NCI-H82 treated with DMSO at 0.1 percent for 48 hours (cell line): Measurements from ENCODE around the gene IL1RN.
A peak's percentile ranks its signal among the peaks of the same experiment; 100 is the strongest.

ENCODE experiments used
- DNase-seq: peaks from one replicate; lab custom pipeline; 2025; ENCODE audit not compliant: unreplicated experiment; lab: John Stamatoyannopoulos, UW

The IL1RN gene

GRCh38 chr2:113155331-113155730 is 27.9 kb downstream of the IL1RN start:
- DNase-seq = no peak

- DNase-seq = no peak
Observed at GRCh38 chr2:113156278-113157117, 29.1 kb downstream of the IL1RN start.

GRCh38 chr2:113157118-113157896 is 29.9 kb downstream of the IL1RN start:
- DNase-seq = no peak

- peak; percentile 58 for DNase-seq
Observed at GRCh38 chr2:113157897-113158753, 30.7 kb downstream of the IL1RN start.

GRCh38 chr2:113158884-113159553 is 31.6 kb downstream of the IL1RN start:
- DNase-seq = peak; percentile 85

- no peak for DNase-seq
Observed at GRCh38 chr2:113160248-113160647, 32.9 kb downstream of the IL1RN start.

GRCh38 chr2:113160962-113161361 is 33.6 kb downstream of the IL1RN start:
- DNase-seq = peak; percentile 90

GRCh38 chr2:113162173-113162572 is 34.8 kb downstream of the IL1RN start:
- no peak for DNase-seq

GRCh38 chr2:113162869-113163268 is 35.5 kb downstream of the IL1RN start:
- DNase-seq = no peak

- no peak for DNase-seq
Observed at GRCh38 chr2:113164215-113164929, 37.0 kb downstream of the IL1RN start.

GRCh38 chr2:113164930-113165585 is 37.7 kb downstream of the IL1RN start:
- no peak for DNase-seq

GRCh38 chr2:113166187-113166645 is 38.8 kb downstream of the IL1RN start:
- DNase-seq = no peak

GRCh38 chr2:113167115-113167932 is 39.9 kb downstream of the IL1RN start:
- DNase-seq = no peak

GRCh38 chr2:113167962-113168340 is 40.6 kb downstream of the IL1RN start:
- DNase-seq = no peak

GRCh38 chr2:113169002-113169530 is 41.7 kb downstream of the IL1RN start:
- DNase-seq = no peak

- DNase-seq = no peak
Observed at GRCh38 chr2:113169586-113169985, 42.2 kb downstream of the IL1RN start.

GRCh38 chr2:113171334-113172075 is 44.1 kb downstream of the IL1RN start:
- DNase-seq = no peak
